A549 (cell line): ENCODE results near the gene STX1B. TPM values are rescaled to one million over a fixed set of nuclear protein-coding genes. Genes with fewer than 3 reads are reported as not detected.

Source experiments
- ATAC-seq, 2 experiments: fragments of 200-7000 bp in 1 of 2; fragments of >200 bp in 1 of 2; cut with Nextera tagmentation in 1 of 2; cut with Tn5 transposase in 1 of 2; 3 replicates each; pipeline versions ENCODE4 v1.8.0 to v1.9.1; 2018 to 2020; ENCODE audit warnings: mild to moderate bottlenecking in 1 of 2, moderate library complexity in 1 of 2
- CTCF ChIA-PET: fragments of 300-600 bp; sonication (Branson Sonifier 250); formaldehyde crosslinking; extraction: SDS; loops from one replicate; lab custom pipeline; 2021; ENCODE audit warnings: antibody characterized with exemption, inconsistent platforms; lab: Yijun Ruan, JAX
- POLR2A ChIA-PET: fragments of 350-600 bp; formaldehyde crosslinking; extraction: SDS; loops from one replicate; lab custom pipeline; 2021; ENCODE audit warnings: antibody characterized with exemption, inconsistent platforms; lab: Yijun Ruan, JAX
- DNase-seq, 2 experiments: peaks; one replicate each; pipeline versions ENCODE4 v3.0.0 to v3.0.0-alpha.2; 2011 to 2016; ENCODE audit warnings: low read depth in 1 of 2, low spot score in 1 of 2
- FAIRE-seq: peaks from 2 replicates; lab custom pipeline; 2011; peaks lifted over from hg19 to GRCh38; lab: Jason Lieb, UNC
- H3K27ac ChIP-seq, 2 experiments: fragments of >200 bp; sonication (Bioruptor Twin); formaldehyde crosslinking; 3 replicates each; pipeline ENCODE4 v1.5.1; 2016 to 2017
- H3K4me1 ChIP-seq: fragments of >200 bp; sonication (Bioruptor Twin); formaldehyde crosslinking; 3 replicates; pipeline ENCODE4 v1.6.1; 2016
- H3K4me2 ChIP-seq: fragments of >200 bp; sonication (Bioruptor Twin); formaldehyde crosslinking; 3 replicates; pipeline ENCODE4 v1.6.1; 2016
- H3K4me3 ChIP-seq: fragments of >200 bp; sonication (Bioruptor Twin); formaldehyde crosslinking; 3 replicates; pipeline ENCODE4 v1.5.1; 2016
- H3K9me3 ChIP-seq: fragments of >200 bp; sonication (Bioruptor Twin); formaldehyde crosslinking; 3 replicates; pipeline ENCODE4 v1.6.1; 2016
- BHLHE40 ChIP-seq: IDR thresholded peaks from 2 replicates; pipeline ENCODE4 v1.6.1; 2012; ENCODE audit warnings: low read depth, low read length, inconsistent platforms
- E2F6 ChIP-seq: IDR thresholded peaks from 2 replicates; pipeline ENCODE4 v1.6.1; 2012; ENCODE audit warnings: low read depth, borderline replicate concordance
- FOSL2 ChIP-seq, 2 experiments: fragments of 450-650 bp in 1 of 2; fragments of >200 bp in 1 of 2; sonication (Bioruptor Twin) in 1 of 2; formaldehyde crosslinking; IDR thresholded peaks; 2 replicates each; pipeline versions ENCODE4 v1.5.0 to v1.6.1; 2016 to 2020; ENCODE audit warnings: mild to moderate bottlenecking in 1 of 2, moderate library complexity in 1 of 2
- HES2 ChIP-seq: fragments of >200 bp; sonication (Bioruptor Twin); formaldehyde crosslinking; IDR thresholded peaks from 2 replicates; pipeline ENCODE4 v1.6.1; 2016
- HEYL ChIP-seq: fragments of 250-450 bp; sonication (Bioruptor Pico); IDR thresholded peaks from 2 replicates; pipeline ENCODE4 v1.8.0; 2021; ENCODE audit warnings: mild to moderate bottlenecking, moderate library complexity
- HOXB5 ChIP-seq: fragments of 250-450 bp; sonication (Bioruptor Pico); IDR thresholded peaks from 2 replicates; pipeline ENCODE4 v1.5.0; 2020; ENCODE audit warnings: mild to moderate bottlenecking, moderate library complexity
- JUNB ChIP-seq: fragments of >200 bp; sonication (Bioruptor Twin); formaldehyde crosslinking; IDR thresholded peaks from 2 replicates; pipeline ENCODE4 v1.6.1; 2016
- KDM1A ChIP-seq: fragments of 200-600 bp; sonication (generic); IDR thresholded peaks from 2 replicates; pipeline ENCODE4 v1.6.1; 2016; ENCODE audit warnings: low read depth, mild to moderate bottlenecking
- KDM5A ChIP-seq: fragments of 200-600 bp; sonication (generic); IDR thresholded peaks from 2 replicates; pipeline ENCODE4 v1.6.1; 2016; ENCODE audit warnings: antibody characterized with exemption, mild to moderate bottlenecking
- MAX ChIP-seq: IDR thresholded peaks from 2 replicates; pipeline ENCODE4 v1.6.1; 2012
- MAZ ChIP-seq: fragments of 150-350 bp; IDR thresholded peaks from 2 replicates; pipeline ENCODE4 v1.6.1; 2014; ENCODE audit warnings: antibody characterized with exemption, low read depth, low read length, borderline replicate concordance
- MYC ChIP-seq: IDR thresholded peaks from 2 replicates; pipeline ENCODE4 v1.6.1; 2012; ENCODE audit warnings: mild to moderate bottlenecking, inconsistent platforms, low read length, improper control_type of control experiment, borderline replicate concordance
- NFE2L2 ChIP-seq: fragments of 150-350 bp; conservative IDR thresholded peaks from 2 replicates; pipeline ENCODE4 v1.6.1; 2014; ENCODE audit warnings: low read length
- NR3C1 ChIP-seq: fragments of >200 bp; sonication (Bioruptor Twin); formaldehyde crosslinking; IDR thresholded peaks from 3 replicates; pipeline ENCODE4 v1.6.1; 2017
- PBX3 ChIP-seq: IDR thresholded peaks from 2 replicates; pipeline ENCODE4 v1.6.1; 2012
- RARB ChIP-seq: fragments of 250-450 bp; sonication (Bioruptor Pico); IDR thresholded peaks from 2 replicates; pipeline ENCODE4 v1.8.0; 2021; ENCODE audit warnings: mild to moderate bottlenecking, moderate library complexity
- RCOR1 ChIP-seq: fragments of 150-350 bp; IDR thresholded peaks from 2 replicates; pipeline ENCODE4 v1.6.1; 2014; ENCODE audit warnings: antibody characterized with exemption, low read length, low read depth
- TP53 ChIP-seq: fragments of 250-450 bp; sonication (Bioruptor Pico); IDR thresholded peaks from 2 replicates; pipeline ENCODE4 v1.5.0; 2021; ENCODE audit warnings: mild to moderate bottlenecking, moderate library complexity
- USF2 ChIP-seq: fragments of 450-650 bp; IDR thresholded peaks from 2 replicates; pipeline ENCODE4 v1.6.1; 2014; ENCODE audit warnings: antibody characterized with exemption
- ZC3H11A ChIP-seq: fragments of 450-650 bp; IDR thresholded peaks from 2 replicates; pipeline ENCODE4 v1.6.1; 2014; ENCODE audit warnings: antibody characterized with exemption, mild to moderate bottlenecking
- ZFP36 ChIP-seq: fragments of 450-650 bp; IDR thresholded peaks from 2 replicates; pipeline ENCODE4 v1.6.1; 2014; ENCODE audit warnings: borderline replicate concordance; ENCODE audit not compliant: partially characterized antibody
- WGBS: methylation state at CpG from one replicate; pipeline ENCODE4 v1.1.6; 2017; ENCODE audit errors: missing lambda C conversion rate; 5-methylcytosine and 5-hydroxymethylcytosine counted together
- polyA plus RNA-seq, 4 experiments: library from polyadenylated mRNA; depleted of rRNA in 3 of 4; stranded (reverse); fragments of >200 nt; fragmentation: RNase III in 1 of 4; extraction: RNeasy Plus Mini Kit Qiagen cat#74134 plus additional on column Dnase treatment in 1 of 4; gene quantifications; 2 replicates in 3 of 4; 3 replicates in 1 of 4; pipeline ENCODE4 v1.2.3, GENCODE V29; 2011 to 2017

The STX1B gene
- polyA plus RNA-seq, 2 of the 4 experiments (the other 2 are of a cell fraction): 2.4 to 2.6 TPM

- TF ChIP-seq MYC: no peak
- TF ChIP-seq USF2: peak; percentile 68
- TF ChIP-seq JUNB: peak; percentile 64
- TF ChIP-seq ZFP36: no peak
- TF ChIP-seq KDM5A: no peak
Observed at GRCh38 chr16:31052114-31052513, 41.7 kb upstream of the STX1B start (continued).

GRCh38 chr16:31050280-31051030, 40.0 kb upstream of the STX1B start:
- Histone ChIP-seq H3K9me3 (no peaks in the 10 kb centered on the region), H3K27ac (peak overlapping the region in 1 of 2 experiments; percentile 88; a peak in 3 of 6 replicates), H3K4me1 (peaks cover 18% of the 10 kb centered on the region), H3K4me3 (no peak overlapping the region), H3K4me2 (no peak overlapping the region)
- DNase-seq: no peak
- ATAC-seq: no peak
- FAIRE-seq: no peak
- ChIA-PET CTCF (interaction anchor here (0.8 to 2.2 kb wide), 8 partner anchors 10 to 96 kb away, joined by 3 to 13 read pairs (median 4); partner anchors contain the start of gene HSD3B7), POLR2A (interaction anchor here (1.0 kb wide), 2 partner anchors 9 to 24 kb away, joined by 3 read pairs; partner anchors contain the start of genes ZNF646 and ZNF668)
- TF ChIP-seq HES2 (no peak), BHLHE40 (no peak), RCOR1 (no peak), PBX3 (no peak), E2F6 (no peak), KDM5A (no peak), MAX (no peak), HEYL (CRISPR knock-in tag) (no peak), RARB (no peak), FOSL2 (IDR thresholded peaks at IDR 0.05) (no peak), FOSL2 (CRISPR knock-in tag; IDR thresholded peaks at IDR 0.05) (no peak)
- WGBS: 92% methylated on average over 10 of the region's 10 CpGs

GRCh38 chr16:31043898-31044481, 33.6 kb upstream of the STX1B start:
- Histone ChIP-seq H3K9me3 (no peaks in the 10 kb centered on the region), H3K4me1 (no peaks in the 10 kb centered on the region), H3K27ac (no peak overlapping the region), H3K4me2 (no peak overlapping the region), H3K4me3 (no peak overlapping the region)
- CTCF ChIA-PET: interaction anchor here (0.7 to 4.7 kb wide), 3 partner anchors 59 to 396 kb away, joined by 3 to 22 read pairs (median 3); partner anchors contain the start of gene HSD3B7
- 91% methylated on average over 4 of the region's 4 CpGs for WGBS
- TF ChIP-seq ZC3H11A (no peak), RARB (no peak), NR3C1 (no peak), NFE2L2 (no peak), MAZ (no peak), MAX (no peak), TP53 (CRISPR knock-in tag) (no peak), KDM1A (no peak), HOXB5 (CRISPR knock-in tag) (no peak)
- POLR2A ChIA-PET: interaction anchor here (0.6 kb wide), 1 partner anchor 173 kb away, joined by 3 read pairs; no protein-coding TSS in a partner anchor
- FAIRE-seq (no peak), DNase-seq (no peak), ATAC-seq (no peak)
